Measurements from ENCODE around the gene DCLK2.

- TF ChIP-seq, protein P1, sequence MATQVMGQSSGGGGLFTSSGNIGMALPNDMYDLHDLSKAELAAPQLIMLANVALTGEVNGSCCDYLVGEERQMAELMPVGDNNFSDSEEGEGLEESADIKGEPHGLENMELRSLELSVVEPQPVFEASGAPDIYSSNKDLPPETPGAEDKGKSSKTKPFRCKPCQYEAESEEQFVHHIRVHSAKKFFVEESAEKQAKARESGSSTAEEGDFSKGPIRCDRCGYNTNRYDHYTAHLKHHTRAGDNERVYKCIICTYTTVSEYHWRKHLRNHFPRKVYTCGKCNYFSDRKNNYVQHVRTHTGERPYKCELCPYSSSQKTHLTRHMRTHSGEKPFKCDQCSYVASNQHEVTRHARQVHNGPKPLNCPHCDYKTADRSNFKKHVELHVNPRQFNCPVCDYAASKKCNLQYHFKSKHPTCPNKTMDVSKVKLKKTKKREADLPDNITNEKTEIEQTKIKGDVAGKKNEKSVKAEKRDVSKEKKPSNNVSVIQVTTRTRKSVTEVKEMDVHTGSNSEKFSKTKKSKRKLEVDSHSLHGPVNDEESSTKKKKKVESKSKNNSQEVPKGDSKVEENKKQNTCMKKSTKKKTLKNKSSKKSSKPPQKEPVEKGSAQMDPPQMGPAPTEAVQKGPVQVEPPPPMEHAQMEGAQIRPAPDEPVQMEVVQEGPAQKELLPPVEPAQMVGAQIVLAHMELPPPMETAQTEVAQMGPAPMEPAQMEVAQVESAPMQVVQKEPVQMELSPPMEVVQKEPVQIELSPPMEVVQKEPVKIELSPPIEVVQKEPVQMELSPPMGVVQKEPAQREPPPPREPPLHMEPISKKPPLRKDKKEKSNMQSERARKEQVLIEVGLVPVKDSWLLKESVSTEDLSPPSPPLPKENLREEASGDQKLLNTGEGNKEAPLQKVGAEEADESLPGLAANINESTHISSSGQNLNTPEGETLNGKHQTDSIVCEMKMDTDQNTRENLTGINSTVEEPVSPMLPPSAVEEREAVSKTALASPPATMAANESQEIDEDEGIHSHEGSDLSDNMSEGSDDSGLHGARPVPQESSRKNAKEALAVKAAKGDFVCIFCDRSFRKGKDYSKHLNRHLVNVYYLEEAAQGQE (IDR thresholded peaks at IDR 0.05; ENCODE audit: low read depth), result no peak
- TF ChIP-seq, protein P2, sequence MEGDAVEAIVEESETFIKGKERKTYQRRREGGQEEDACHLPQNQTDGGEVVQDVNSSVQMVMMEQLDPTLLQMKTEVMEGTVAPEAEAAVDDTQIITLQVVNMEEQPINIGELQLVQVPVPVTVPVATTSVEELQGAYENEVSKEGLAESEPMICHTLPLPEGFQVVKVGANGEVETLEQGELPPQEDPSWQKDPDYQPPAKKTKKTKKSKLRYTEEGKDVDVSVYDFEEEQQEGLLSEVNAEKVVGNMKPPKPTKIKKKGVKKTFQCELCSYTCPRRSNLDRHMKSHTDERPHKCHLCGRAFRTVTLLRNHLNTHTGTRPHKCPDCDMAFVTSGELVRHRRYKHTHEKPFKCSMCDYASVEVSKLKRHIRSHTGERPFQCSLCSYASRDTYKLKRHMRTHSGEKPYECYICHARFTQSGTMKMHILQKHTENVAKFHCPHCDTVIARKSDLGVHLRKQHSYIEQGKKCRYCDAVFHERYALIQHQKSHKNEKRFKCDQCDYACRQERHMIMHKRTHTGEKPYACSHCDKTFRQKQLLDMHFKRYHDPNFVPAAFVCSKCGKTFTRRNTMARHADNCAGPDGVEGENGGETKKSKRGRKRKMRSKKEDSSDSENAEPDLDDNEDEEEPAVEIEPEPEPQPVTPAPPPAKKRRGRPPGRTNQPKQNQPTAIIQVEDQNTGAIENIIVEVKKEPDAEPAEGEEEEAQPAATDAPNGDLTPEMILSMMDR (IDR thresholded peaks at IDR 0.05 in 2 of 3, conservative IDR thresholded peaks at IDR 0.05 in 1 of 3; ENCODE audit: borderline replicate concordance in 1 of 3, insufficient read depth in 1 of 3, low read depth in 2 of 3, low read length in 2 of 3), result no peak
Measured at GRCh38 chr4:150167054-150167453, 88.8 kb downstream of the DCLK2 start.

All from HCT116 (cell line).